Caco-2 (cell line): Measurements from ENCODE around the gene TRAM2. TPM values are rescaled to one million over a fixed set of nuclear protein-coding genes. Genes with fewer than 3 reads are reported as not detected.

Source experiments
- BruUV-seq: library from RNA; stranded (reverse); fragments of 400-500 nt; replicated peaks from 2 replicates; lab custom pipeline; 2021; lab: Mats Ljungman, UMichigan
- CTCF ChIA-PET: fragments of 300-600 bp; sonication (Branson Sonifier 250); formaldehyde crosslinking; loops from one replicate; lab custom pipeline; 2022; ENCODE audit warnings: antibody characterized with exemption; lab: Charles Lee
- POLR2A ChIA-PET: fragments of 300-600 bp; sonication (Branson Sonifier 250); formaldehyde crosslinking; loops from one replicate; lab custom pipeline; 2022; ENCODE audit warnings: antibody characterized with exemption; lab: Charles Lee
- DNase-seq, 2 experiments: peaks; one replicate each; pipeline versions ENCODE4 v3.0.0 to v3.0.0-alpha.2; 2020 to 2022
- H3K27me3 ChIP-seq: replicated peaks from 2 replicates; pipeline ENCODE4 v1.6.0; 2011; ENCODE audit warnings: low read length; ENCODE audit not compliant: control insufficient read depth, insufficient read depth
- H3K36me3 ChIP-seq: 2 replicates; pipeline ENCODE4 v1.5.1; 2011; ENCODE audit warnings: low read length; ENCODE audit not compliant: control insufficient read depth, insufficient read depth
- H3K4me1 ChIP-seq: fragments of 250-450 bp; sonication (Bioruptor Pico); 2 replicates; pipeline ENCODE4 v1.5.1; 2020; ENCODE audit warnings: mild to moderate bottlenecking
- H3K4me3 ChIP-seq: 2 replicates; pipeline ENCODE4 v1.5.1; 2011; ENCODE audit warnings: low read depth, mild to moderate bottlenecking, control low read depth, low read length
- H3K9me3 ChIP-seq: fragments of 250-450 bp; sonication (Bioruptor Pico); 2 replicates; pipeline ENCODE4 v1.5.1; 2020; ENCODE audit warnings: mild to moderate bottlenecking, moderate library complexity
- H3K27ac Mint-ChIP-seq: one replicate; pipeline ENCODE4 v1.8.0; 2022; ENCODE audit warnings: mixed read lengths; ENCODE audit not compliant: unreplicated experiment
- H3K27me3 Mint-ChIP-seq: one replicate; pipeline ENCODE4 v1.8.0; 2022; ENCODE audit warnings: mixed read lengths; ENCODE audit not compliant: insufficient read depth, unreplicated experiment
- H3K36me3 Mint-ChIP-seq: one replicate; pipeline ENCODE4 v1.8.0; 2022; ENCODE audit warnings: mild to moderate bottlenecking, mixed read lengths; ENCODE audit not compliant: insufficient read depth, unreplicated experiment
- H3K4me1 Mint-ChIP-seq: one replicate; pipeline ENCODE4 v1.8.0; 2022; ENCODE audit warnings: low read depth, mixed read lengths; ENCODE audit not compliant: unreplicated experiment
- H3K4me3 Mint-ChIP-seq: one replicate; pipeline ENCODE4 v1.8.0; 2022; ENCODE audit warnings: mild to moderate bottlenecking, moderate library complexity, mixed read lengths; ENCODE audit not compliant: unreplicated experiment
- H3K9me3 Mint-ChIP-seq: one replicate; pipeline ENCODE4 v1.8.0; 2022; ENCODE audit warnings: mixed read lengths; ENCODE audit not compliant: unreplicated experiment
- intact Hi-C: fragments of 100-400 bp; cut with micrococcal nuclease; formaldehyde crosslinking; loops from one replicate; pipeline ENCODE4 v1.10.0; 2022; ENCODE audit not compliant: unreplicated experiment
- total RNA-seq: library from RNA; stranded (reverse); gene quantifications from 2 replicates; pipeline ENCODE4 v1.2.3, GENCODE V29; 2022
- TF ChIP-seq, protein P1 (sequence below), 2 experiments: fragments of 200-600 bp in 1 of 2; IDR thresholded peaks; 1 replicate in 1 of 2; 2 replicates in 1 of 2; pipeline versions ENCODE4 v1.5.1 to v1.8.0; 2011 to 2022; ENCODE audit warnings: antibody characterized with exemption in 1 of 2, control low read depth in 1 of 2, inconsistent platforms in 1 of 2, low read depth in 1 of 2, low read length in 1 of 2, mild to moderate bottlenecking in 1 of 2, moderate library complexity in 1 of 2; ENCODE audit not compliant: insufficient read depth in 1 of 2, severe bottlenecking in 1 of 2, unreplicated experiment in 1 of 2

Gene TRAM2
- total RNA-seq, 1 experiment from 2014 or later, result 71.6 TPM

GRCh38 chr6:52499681-52500236, 77.1 kb downstream of the TRAM2 start:
- no peaks in the 10 kb centered on the region for H3K4me1 Mint-ChIP-seq
- intact Hi-C loops, result loop anchor here (2.0 to 5.0 kb wide), 4 partner anchors 67 to 163 kb away; no protein-coding TSS in a partner anchor
- no TSS peak for BruUV-seq
- Histone ChIP-seq H3K4me1 (no peaks in the 10 kb centered on the region), H3K9me3 (no peaks in the 10 kb centered on the region), H3K36me3 (no peaks in the 10 kb centered on the region), H3K27me3 (no peaks in the 10 kb centered on the region), H3K4me3 (no peak overlapping the region)
- H3K27me3 Mint-ChIP-seq, result no peaks in the 10 kb centered on the region
- ChIA-PET CTCF (no interaction called here), POLR2A (no interaction called here)
- no peak overlapping the region for H3K27ac Mint-ChIP-seq
- no peak for DNase-seq
- peaks cover 56% of the 10 kb centered on the region for H3K36me3 Mint-ChIP-seq
- H3K4me3 Mint-ChIP-seq, result no peak overlapping the region
- TF ChIP-seq, protein P1, sequence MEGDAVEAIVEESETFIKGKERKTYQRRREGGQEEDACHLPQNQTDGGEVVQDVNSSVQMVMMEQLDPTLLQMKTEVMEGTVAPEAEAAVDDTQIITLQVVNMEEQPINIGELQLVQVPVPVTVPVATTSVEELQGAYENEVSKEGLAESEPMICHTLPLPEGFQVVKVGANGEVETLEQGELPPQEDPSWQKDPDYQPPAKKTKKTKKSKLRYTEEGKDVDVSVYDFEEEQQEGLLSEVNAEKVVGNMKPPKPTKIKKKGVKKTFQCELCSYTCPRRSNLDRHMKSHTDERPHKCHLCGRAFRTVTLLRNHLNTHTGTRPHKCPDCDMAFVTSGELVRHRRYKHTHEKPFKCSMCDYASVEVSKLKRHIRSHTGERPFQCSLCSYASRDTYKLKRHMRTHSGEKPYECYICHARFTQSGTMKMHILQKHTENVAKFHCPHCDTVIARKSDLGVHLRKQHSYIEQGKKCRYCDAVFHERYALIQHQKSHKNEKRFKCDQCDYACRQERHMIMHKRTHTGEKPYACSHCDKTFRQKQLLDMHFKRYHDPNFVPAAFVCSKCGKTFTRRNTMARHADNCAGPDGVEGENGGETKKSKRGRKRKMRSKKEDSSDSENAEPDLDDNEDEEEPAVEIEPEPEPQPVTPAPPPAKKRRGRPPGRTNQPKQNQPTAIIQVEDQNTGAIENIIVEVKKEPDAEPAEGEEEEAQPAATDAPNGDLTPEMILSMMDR (IDR thresholded peaks at IDR 0.05; ENCODE audit: insufficient read depth in 1 of 2, low read depth in 1 of 2, low read length in 1 of 2, severe bottlenecking in 1 of 2, unreplicated experiment in 1 of 2), result no peak
- H3K9me3 Mint-ChIP-seq, result no peaks in the 10 kb centered on the region

- no peaks in the 10 kb centered on the region for H3K4me1 Mint-ChIP-seq
- ChIA-PET POLR2A (no interaction called here), CTCF (interaction anchor here (0.8 kb wide), 1 partner anchor 91 kb away, joined by 3 read pairs; no protein-coding TSS in a partner anchor)
- no peak overlapping the region for H3K27ac Mint-ChIP-seq
- no peak for DNase-seq
- H3K36me3 Mint-ChIP-seq, result peaks cover 52% of the 10 kb centered on the region
- no peak overlapping the region for H3K4me3 Mint-ChIP-seq
- H3K27me3 ChIP-seq, result no peaks in the 10 kb centered on the region
- BruUV-seq, result TSS peak; percentile 1
- H3K4me3 ChIP-seq, result no peak overlapping the region
- no peaks in the 10 kb centered on the region for H3K9me3 Mint-ChIP-seq
- no peaks in the 10 kb centered on the region for H3K4me1 ChIP-seq
- H3K27me3 Mint-ChIP-seq, result no peaks in the 10 kb centered on the region
- intact Hi-C loops, result loop anchor here (5.0 kb wide), 3 partner anchors 93 to 163 kb away; no protein-coding TSS in a partner anchor
- no peaks in the 10 kb centered on the region for H3K36me3 ChIP-seq
- TF ChIP-seq, protein P1 (IDR thresholded peaks at IDR 0.05; ENCODE audit: insufficient read depth in 1 of 2, low read depth in 1 of 2, low read length in 1 of 2, severe bottlenecking in 1 of 2, unreplicated experiment in 1 of 2), result no peak
- H3K9me3 ChIP-seq, result no peaks in the 10 kb centered on the region
Observed at GRCh38 chr6:52499026-52499425, 77.8 kb downstream of the TRAM2 start.

GRCh38 chr6:52498538-52499017, 78.3 kb downstream of the TRAM2 start:
- no peaks in the 10 kb centered on the region for H3K9me3 ChIP-seq
- H3K27me3 Mint-ChIP-seq, result no peaks in the 10 kb centered on the region

More at GRCh38 chr6:52498538-52499017, 78.3 kb downstream of the TRAM2 start:
- no peaks in the 10 kb centered on the region for H3K27me3 ChIP-seq
- intact Hi-C loops, result loop anchor here (5.0 kb wide), 3 partner anchors 94 to 164 kb away; no protein-coding TSS in a partner anchor
- TF ChIP-seq, protein P1 (IDR thresholded peaks at IDR 0.05; ENCODE audit: insufficient read depth in 1 of 2, low read depth in 1 of 2, low read length in 1 of 2, severe bottlenecking in 1 of 2, unreplicated experiment in 1 of 2), result no peak
- BruUV-seq, result no TSS peak
- DNase-seq, result no peak
- H3K4me3 ChIP-seq, result no peak overlapping the region
- no peak overlapping the region for H3K27ac Mint-ChIP-seq
- H3K4me1 Mint-ChIP-seq, result no peaks in the 10 kb centered on the region
- no peak overlapping the region for H3K4me3 Mint-ChIP-seq
- H3K4me1 ChIP-seq, result no peaks in the 10 kb centered on the region
- peaks cover 47% of the 10 kb centered on the region for H3K36me3 Mint-ChIP-seq
- ChIA-PET CTCF (interaction anchor here (0.8 kb wide), 1 partner anchor 91 kb away, joined by 3 read pairs; no protein-coding TSS in a partner anchor), POLR2A (no interaction called here)
- H3K9me3 Mint-ChIP-seq, result no peaks in the 10 kb centered on the region
- H3K36me3 ChIP-seq, result no peaks in the 10 kb centered on the region
